GM18498 (cell line): ENCODE data around the gene TOLLIP.
"Not testable (repeated sequence)": the region's sequence is repeated elsewhere in the genome, so short reads cannot be mapped to it uniquely, and the experiment has no call there.

Experiments
- ATAC-seq: cut with Tn5 transposase; IDR thresholded peaks from one replicate; pipeline ENCODE4 v1.9.1; 2021; ENCODE audit warnings: mild to moderate bottlenecking, moderate library complexity; ENCODE audit not compliant: unreplicated experiment

The TOLLIP gene

GRCh38 chr11:1252371-1253102 is 56.9 kb downstream of the TOLLIP start:
- no peak for ATAC-seq

GRCh38 chr11:1251236-1251770 is 58.1 kb downstream of the TOLLIP start:
- no peak for ATAC-seq

GRCh38 chr11:1250411-1250810 is 59.0 kb downstream of the TOLLIP start:
- not testable (repeated sequence) for ATAC-seq

- ATAC-seq = not testable (repeated sequence)
Measured at GRCh38 chr11:1248951-1249350, 60.5 kb downstream of the TOLLIP start.

GRCh38 chr11:1247026-1247425 is 62.4 kb downstream of the TOLLIP start:
- ATAC-seq = not testable (repeated sequence)

GRCh38 chr11:1246301-1246700 is 63.1 kb downstream of the TOLLIP start:
- ATAC-seq = not testable (repeated sequence)

- ATAC-seq = not testable (repeated sequence)
Measured at GRCh38 chr11:1245717-1246116, 63.7 kb downstream of the TOLLIP start.

- ATAC-seq = not testable (repeated sequence)
Measured at GRCh38 chr11:1244557-1244956, 64.9 kb downstream of the TOLLIP start.

GRCh38 chr11:1243521-1243920 is 65.9 kb downstream of the TOLLIP start:
- not testable (repeated sequence) for ATAC-seq

- not testable (repeated sequence) for ATAC-seq
Measured at GRCh38 chr11:1242751-1243150, 66.7 kb downstream of the TOLLIP start.

GRCh38 chr11:1242289-1242688 is 67.1 kb downstream of the TOLLIP start:
- ATAC-seq = no peak

- ATAC-seq = no peak
Measured at GRCh38 chr11:1241706-1242105, 67.7 kb downstream of the TOLLIP start.

GRCh38 chr11:1240771-1241170 is 68.7 kb downstream of the TOLLIP start:
- ATAC-seq = no peak

GRCh38 chr11:1239596-1240205 is 69.7 kb downstream of the TOLLIP start:
- no peak for ATAC-seq

- no peak for ATAC-seq
Measured at GRCh38 chr11:1238767-1239595, 70.5 kb downstream of the TOLLIP start.

GRCh38 chr11:1237851-1238250 is 71.6 kb downstream of the TOLLIP start:
- no peak for ATAC-seq

GRCh38 chr11:1237128-1237580 is 72.3 kb downstream of the TOLLIP start:
- no peak for ATAC-seq

GRCh38 chr11:1236316-1237127 is 72.9 kb downstream of the TOLLIP start:
- no peak for ATAC-seq

- no peak for ATAC-seq
Measured at GRCh38 chr11:1235901-1236315, 73.5 kb downstream of the TOLLIP start.

GRCh38 chr11:1235306-1235900 is 74.0 kb downstream of the TOLLIP start:
- no peak for ATAC-seq
